CD4-positive, alpha-beta memory T cell (primary cell): ENCODE results near the gene ATP13A5. TPM values are rescaled to one million over a fixed set of nuclear protein-coding genes. Genes with fewer than 3 reads are reported as not detected.

ENCODE experiments used
- CTCF ChIA-PET: fragments of 350-600 bp; sonication (Branson Sonifier 250); formaldehyde crosslinking; loops from one replicate; lab custom pipeline; 2021; ENCODE audit warnings: inconsistent platforms; ENCODE audit not compliant: partially characterized antibody; lab: Charles Lee
- POLR2A ChIA-PET: fragments of 350-600 bp; sonication (Branson Sonifier 250); formaldehyde crosslinking; loops from one replicate; lab custom pipeline; 2021; ENCODE audit not compliant: partially characterized antibody; lab: Charles Lee
- DNase-seq, 5 donors: peaks; one replicate each; pipeline versions ENCODE4 v3.0.0 to v3.0.0-alpha.2; 2020 to 2022; ENCODE audit warnings: mixed read lengths in 1 of 5
- H3K27ac ChIP-seq: one replicate; pipeline ENCODE4 v1.7.0; 2013; ENCODE audit warnings: low read depth, low read length
- H3K27me3 ChIP-seq: 2 replicates; pipeline ENCODE4 v1.7.0; 2013; ENCODE audit warnings: mild to moderate bottlenecking, low read length, moderate library complexity; ENCODE audit not compliant: insufficient read depth
- H3K36me3 ChIP-seq: 2 replicates; pipeline ENCODE4 v1.7.0; 2013; ENCODE audit warnings: mild to moderate bottlenecking, low read length, moderate library complexity; ENCODE audit not compliant: insufficient read depth
- H3K4me1 ChIP-seq: 2 replicates; pipeline ENCODE4 v1.7.0; 2013; ENCODE audit warnings: mild to moderate bottlenecking, low read length, moderate library complexity; ENCODE audit not compliant: insufficient read depth
- H3K4me3 ChIP-seq, 2 donors: one replicate each; pipeline ENCODE4 v1.7.0; 2013; ENCODE audit warnings: low read length in 2 of 2, mild to moderate bottlenecking in 1 of 2
- H3K9me3 ChIP-seq, 2 donors: one replicate each; pipeline ENCODE4 v1.7.0; 2013; ENCODE audit warnings: low read length in 2 of 2, control low read depth in 1 of 2; ENCODE audit not compliant: control insufficient read depth in 1 of 2
- H3K27ac Mint-ChIP-seq, 7 donors: one replicate each; pipeline ENCODE4 v1.8.0; 2020 to 2021; ENCODE audit warnings: mixed read lengths in 7 of 7, mild to moderate bottlenecking in 6 of 7, inconsistent platforms in 3 of 7, moderate library complexity in 3 of 7
- H3K27me3 Mint-ChIP-seq, 2 donors: one replicate each; pipeline ENCODE4 v1.8.0; 2020 to 2021; ENCODE audit warnings: mixed read lengths in 2 of 2
- H3K36me3 Mint-ChIP-seq, 2 donors: one replicate each; pipeline ENCODE4 v1.8.0; 2020 to 2021; ENCODE audit warnings: mixed read lengths in 2 of 2, inconsistent platforms in 1 of 2, mild to moderate bottlenecking in 1 of 2
- H3K4me1 Mint-ChIP-seq, 4 donors: one replicate each; pipeline ENCODE4 v1.8.0; 2020 to 2021; ENCODE audit warnings: mixed read lengths in 4 of 4, mild to moderate bottlenecking in 1 of 4
- H3K4me3 Mint-ChIP-seq, 8 donors: one replicate each; pipeline ENCODE4 v1.8.0; 2020 to 2021; ENCODE audit warnings: mixed read lengths in 8 of 8, mild to moderate bottlenecking in 7 of 8, moderate library complexity in 6 of 8, inconsistent platforms in 3 of 8
- H3K9me3 Mint-ChIP-seq, 8 donors: one replicate each; pipeline ENCODE4 v1.8.0; 2020 to 2021; ENCODE audit warnings: mixed read lengths in 8 of 8, mild to moderate bottlenecking in 5 of 8, inconsistent platforms in 3 of 8, moderate library complexity in 1 of 8
- intact Hi-C: fragments of 100-400 bp; cut with micrococcal nuclease; formaldehyde crosslinking; loops from one replicate; pipeline ENCODE4 v1.15.1; 2023
- polyA plus RNA-seq, 2 donors: library from polyadenylated mRNA; unstranded; fragments of 300-500 nt; fragmentation: Illumina TruSeq; gene quantifications; one replicate each; pipeline ENCODE4 v1.2.3, GENCODE V29; 2021
- total RNA-seq, 2 experiments: library from RNA; stranded (reverse); gene quantifications; one replicate each; pipeline ENCODE4 v1.2.3, GENCODE V29; 2021

ATP13A5 gene
- total and polyA plus RNA-seq, 4 experiments from 2014 or later: not detected

GRCh38 chr3:193301433-193301832 is 77.1 kb downstream of the ATP13A5 start:
- intact Hi-C loops: no loop called here
- Histone ChIP-seq H3K27ac (no peak overlapping the region), H3K9me3 (no peaks in the 10 kb centered on the region), H3K4me1 (no peaks in the 10 kb centered on the region), H3K4me3 (no peak overlapping the region), H3K36me3 (no peaks in the 10 kb centered on the region), H3K27me3 (no peaks in the 10 kb centered on the region)
- ChIA-PET POLR2A (no interaction called here), CTCF (no interaction called here)
- Mint-ChIP-seq H3K4me3 (no peak overlapping the region), H3K36me3 (no peaks in the 10 kb centered on the region), H3K27me3 (peaks cover 2% of the 10 kb centered on the region in 2 donors), H3K9me3 (peaks cover 0 to 5% (median under 1%) of the 10 kb centered on the region in 8 donors), H3K4me1 (no peaks in the 10 kb centered on the region), H3K27ac (no peak overlapping the region)
- no peak for DNase-seq

- ChIA-PET CTCF (no interaction called here), POLR2A (no interaction called here)
- no peaks in the 10 kb centered on the region for H3K4me1 Mint-ChIP-seq
- no peaks in the 10 kb centered on the region for H3K36me3 ChIP-seq
- H3K27me3 Mint-ChIP-seq: peaks cover 3 to 5% of the 10 kb centered on the region in 2 donors
- no peak overlapping the region for H3K4me3 ChIP-seq
- no peaks in the 10 kb centered on the region for H3K9me3 ChIP-seq
- no peak overlapping the region for H3K27ac ChIP-seq
- DNase-seq: no peak
- no peak overlapping the region for H3K4me3 Mint-ChIP-seq
- intact Hi-C loops: no loop called here
- no peak overlapping the region for H3K27ac Mint-ChIP-seq
- H3K9me3 Mint-ChIP-seq: peaks cover 0 to 8% (median 3%) of the 10 kb centered on the region in 8 donors
- H3K27me3 ChIP-seq: no peaks in the 10 kb centered on the region
- no peaks in the 10 kb centered on the region for H3K36me3 Mint-ChIP-seq
- no peaks in the 10 kb centered on the region for H3K4me1 ChIP-seq
These were observed 81.1 kb downstream of the ATP13A5 start for GRCh38 chr3:193297421-193297820.

- Histone ChIP-seq H3K36me3 (no peaks in the 10 kb centered on the region), H3K9me3 (no peaks in the 10 kb centered on the region), H3K27me3 (no peaks in the 10 kb centered on the region), H3K27ac (no peak overlapping the region), H3K4me3 (no peak overlapping the region), H3K4me1 (no peaks in the 10 kb centered on the region)
- Mint-ChIP-seq H3K27me3 (peaks cover 2 to 5% of the 10 kb centered on the region in 2 donors), H3K27ac (no peak overlapping the region), H3K4me1 (no peaks in the 10 kb centered on the region), H3K36me3 (no peaks in the 10 kb centered on the region), H3K4me3 (no peak overlapping the region), H3K9me3 (peaks cover 3 to 19% (median 5%) of the 10 kb centered on the region in 8 donors)
- intact Hi-C loops: no loop called here
- no peak for DNase-seq
- ChIA-PET CTCF (no interaction called here), POLR2A (no interaction called here)
These were observed 82.6 kb downstream of the ATP13A5 start for GRCh38 chr3:193295985-193296384.

- no peaks in the 10 kb centered on the region for H3K36me3 Mint-ChIP-seq
- no peaks in the 10 kb centered on the region for H3K4me1 Mint-ChIP-seq
- H3K27me3 Mint-ChIP-seq: peaks cover 2 to 5% of the 10 kb centered on the region in 2 donors
- Histone ChIP-seq H3K4me1 (no peaks in the 10 kb centered on the region), H3K4me3 (no peak overlapping the region), H3K9me3 (no peaks in the 10 kb centered on the region), H3K27ac (no peak overlapping the region), H3K36me3 (no peaks in the 10 kb centered on the region), H3K27me3 (no peaks in the 10 kb centered on the region)
- ChIA-PET CTCF (no interaction called here), POLR2A (no interaction called here)
- H3K4me3 Mint-ChIP-seq: no peak overlapping the region
- intact Hi-C loops: no loop called here
- no peak overlapping the region for H3K27ac Mint-ChIP-seq
- no peak for DNase-seq
- H3K9me3 Mint-ChIP-seq: peaks cover 5 to 26% (median 10%) of the 10 kb centered on the region in 8 donors
These were observed 86.2 kb downstream of the ATP13A5 start for GRCh38 chr3:193292386-193292785.

- ChIA-PET CTCF (no interaction called here), POLR2A (no interaction called here)
- H3K4me3 ChIP-seq: no peak overlapping the region
- no peak for DNase-seq
- Mint-ChIP-seq H3K4me3 (no peak overlapping the region), H3K4me1 (no peaks in the 10 kb centered on the region), H3K27me3 (no peaks in the 10 kb centered on the region), H3K36me3 (no peaks in the 10 kb centered on the region), H3K27ac (no peak overlapping the region), H3K9me3 (peaks cover 0 to 2% (median 0%) of the 10 kb centered on the region in 8 donors)
- no peaks in the 10 kb centered on the region for H3K36me3 ChIP-seq
- no peak overlapping the region for H3K27ac ChIP-seq
- no peaks in the 10 kb centered on the region for H3K9me3 ChIP-seq
- intact Hi-C loops: no loop called here
- no peaks in the 10 kb centered on the region for H3K4me1 ChIP-seq
- H3K27me3 ChIP-seq: no peaks in the 10 kb centered on the region
These were observed 107.3 kb downstream of the ATP13A5 start for GRCh38 chr3:193271101-193271840.

- peaks cover 0 to 2% (median 0%) of the 10 kb centered on the region in 8 donors for H3K9me3 Mint-ChIP-seq
- no peak overlapping the region for H3K27ac Mint-ChIP-seq
- CTCF ChIA-PET: interaction anchor here (1.0 kb wide), 1 partner anchor 8 kb away, joined by 3 read pairs; no protein-coding TSS in a partner anchor
- no peak overlapping the region for H3K4me3 Mint-ChIP-seq
- H3K27ac ChIP-seq: no peak overlapping the region
- intact Hi-C loops: no loop called here
- no peaks in the 10 kb centered on the region for H3K27me3 Mint-ChIP-seq
- H3K4me1 Mint-ChIP-seq: no peaks in the 10 kb centered on the region
- H3K36me3 ChIP-seq: no peaks in the 10 kb centered on the region
- no peaks in the 10 kb centered on the region for H3K4me1 ChIP-seq
- H3K4me3 ChIP-seq: no peak overlapping the region
- H3K27me3 ChIP-seq: no peaks in the 10 kb centered on the region
- POLR2A ChIA-PET: no interaction called here
- no peaks in the 10 kb centered on the region for H3K36me3 Mint-ChIP-seq
- DNase-seq: no peak
- H3K9me3 ChIP-seq: no peaks in the 10 kb centered on the region
These were observed 108.1 kb downstream of the ATP13A5 start for GRCh38 chr3:193270451-193270850.

- Mint-ChIP-seq H3K9me3 (peaks cover 0 to 2% (median 0%) of the 10 kb centered on the region in 8 donors), H3K4me3 (no peak overlapping the region), H3K4me1 (no peaks in the 10 kb centered on the region), H3K36me3 (no peaks in the 10 kb centered on the region), H3K27ac (no peak overlapping the region), H3K27me3 (no peaks in the 10 kb centered on the region)
- POLR2A ChIA-PET: no interaction called here
- H3K27me3 ChIP-seq: no peaks in the 10 kb centered on the region
- DNase-seq: no peak
- H3K4me3 ChIP-seq: no peak overlapping the region
- CTCF ChIA-PET: interaction anchor here (1.0 kb wide), 1 partner anchor 9 kb away, joined by 3 read pairs; no protein-coding TSS in a partner anchor
- no peaks in the 10 kb centered on the region for H3K4me1 ChIP-seq
- no peak overlapping the region for H3K27ac ChIP-seq
- no peaks in the 10 kb centered on the region for H3K9me3 ChIP-seq
- no peaks in the 10 kb centered on the region for H3K36me3 ChIP-seq
- intact Hi-C loops: no loop called here
These were observed 109.1 kb downstream of the ATP13A5 start for GRCh38 chr3:193269343-193270028.
